SK-N-SH (cell line): ENCODE data around the gene EML3. TPM values are rescaled to one million over a fixed set of nuclear protein-coding genes. Genes with fewer than 3 reads are reported as not detected.

ENCODE experiments used
- CTCF ChIA-PET: fragments of 300-600, 350-600 bp; formaldehyde crosslinking; extraction: SDS; loops from one replicate; lab custom pipeline; 2021; lab: Yijun Ruan, JAX
- POLR2A ChIA-PET: fragments of 350-600 bp; sonication (Branson Sonifier 250); formaldehyde crosslinking; extraction: SDS; loops from one replicate; lab custom pipeline; 2020; ENCODE audit warnings: antibody characterized with exemption, inconsistent platforms; lab: Yijun Ruan, JAX
- DNase-seq: peaks from one replicate; pipeline ENCODE4 v3.0.0; 2012
- H2AFZ ChIP-seq: fragments of 200-600 bp; sonication (generic); 2 replicates; pipeline ENCODE4 v1.8.1; 2016; ENCODE audit warnings: antibody characterized with exemption, mild to moderate bottlenecking, low read depth
- H3F3A ChIP-seq: fragments of 200-600 bp; sonication (generic); replicated peaks from 2 replicates; pipeline ENCODE3; 2016; ENCODE audit warnings: antibody characterized with exemption, mild to moderate bottlenecking; ENCODE audit not compliant: insufficient read depth
- H3K27ac ChIP-seq, 2 experiments: fragments of 200-500 bp in 1 of 2; fragments of 200-600 bp in 1 of 2; sonication (Bioruptor generic) in 1 of 2; sonication (generic), shearing (Covaris generic) in 1 of 2; 2 replicates each; pipeline versions ENCODE4 v1.5.1 to v1.6.1; 2014 to 2016; ENCODE audit warnings: low read depth in 2 of 2, inconsistent platforms in 1 of 2, low read length in 1 of 2, mild to moderate bottlenecking in 1 of 2, mixed read lengths in 1 of 2
- H3K27me3 ChIP-seq: fragments of 200-600 bp; sonication (generic), shearing (Covaris generic); 2 replicates; pipeline ENCODE4 v1.6.1; 2016; ENCODE audit warnings: mixed run types; ENCODE audit not compliant: insufficient read depth
- H3K36me3 ChIP-seq, 2 experiments: fragments of 200-500 bp in 1 of 2; fragments of 200-600 bp in 1 of 2; sonication (Bioruptor generic) in 1 of 2; sonication (generic) in 1 of 2; replicated peaks in 1 of 2; 2 replicates each; pipeline versions ENCODE3 to v1.5.1; 2014 to 2016; ENCODE audit warnings: low read length in 1 of 2, mild to moderate bottlenecking in 1 of 2; ENCODE audit not compliant: insufficient read depth in 2 of 2, control insufficient read depth in 1 of 2
- H3K4me1 ChIP-seq, 2 experiments: fragments of 200-500 bp in 1 of 2; fragments of 200-600 bp in 1 of 2; sonication (Bioruptor generic) in 1 of 2; sonication (generic), shearing (Covaris generic) in 1 of 2; 2 replicates each; pipeline versions ENCODE4 v1.5.1 to v1.6.1; 2014 to 2016; ENCODE audit warnings: low read depth in 1 of 2, low read length in 1 of 2, mixed run types in 1 of 2; ENCODE audit not compliant: insufficient read depth in 2 of 2, control insufficient read depth in 1 of 2
- H3K4me2 ChIP-seq: fragments of 200-600 bp; sonication (generic), shearing (Covaris generic); 2 replicates; pipeline ENCODE4 v1.6.1; 2017; ENCODE audit warnings: mixed run types
- H3K4me3 ChIP-seq, 2 experiments: fragments of 200-500 bp in 1 of 2; fragments of 200-600 bp in 1 of 2; sonication (Bioruptor generic) in 1 of 2; sonication (generic), shearing (Covaris generic) in 1 of 2; 2 replicates each; pipeline versions ENCODE4 v1.5.1 to v1.8.1; 2014 to 2016; ENCODE audit warnings: low read depth in 2 of 2, inconsistent platforms in 1 of 2, low read length in 1 of 2, mild to moderate bottlenecking in 1 of 2, mixed read lengths in 1 of 2, moderate library complexity in 1 of 2
- H3K79me2 ChIP-seq: fragments of 200-600 bp; sonication (generic); 2 replicates; pipeline ENCODE4 v1.8.1; 2017; ENCODE audit warnings: mild to moderate bottlenecking; ENCODE audit not compliant: insufficient read depth
- H3K9ac ChIP-seq: fragments of 200-600 bp; sonication (generic); 2 replicates; pipeline ENCODE4 v1.6.1; 2017; ENCODE audit warnings: mixed run types
- H3K9me2 ChIP-seq: fragments of 200-600 bp; sonication (generic); 2 replicates; pipeline ENCODE4 v1.6.1; 2017; ENCODE audit warnings: mixed run types
- H3K9me3 ChIP-seq: fragments of 200-600 bp; sonication (generic); 2 replicates; pipeline ENCODE4 v1.6.1; 2017; ENCODE audit warnings: mixed run types, mild to moderate bottlenecking, moderate library complexity
- H4K20me1 ChIP-seq: fragments of 200-600 bp; sonication (generic); 2 replicates; pipeline ENCODE4 v1.6.1; 2017; ENCODE audit warnings: mild to moderate bottlenecking, mixed run types; ENCODE audit not compliant: insufficient read depth
- EZH2phosphoT487 ChIP-seq: fragments of 200-600 bp; sonication (generic); IDR thresholded peaks from 2 replicates; pipeline ENCODE4 v1.6.1; 2017; ENCODE audit warnings: low read depth, mixed run types, mild to moderate bottlenecking, antibody characterized with exemption, moderate library complexity, borderline replicate concordance
- FOXM1 ChIP-seq: IDR thresholded peaks from 2 replicates; pipeline ENCODE4 v1.4.0; 2012; ENCODE audit warnings: low read depth, mild to moderate bottlenecking
- GABPA ChIP-seq: IDR thresholded peaks from 2 replicates; pipeline ENCODE4 v1.4.0; 2012; ENCODE audit warnings: low read depth, mild to moderate bottlenecking
- GATA2 ChIP-seq: sonication (generic); formaldehyde crosslinking; IDR thresholded peaks from 2 replicates; pipeline ENCODE4 v1.5.0; 2020; ENCODE audit warnings: mild to moderate bottlenecking, missing genetic modification reagents
- IRF3 ChIP-seq: fragments of 150-350 bp; IDR thresholded peaks from 2 replicates; pipeline ENCODE4 v1.6.1; 2016; ENCODE audit warnings: mild to moderate bottlenecking, low read depth, low read length
- JUND ChIP-seq: IDR thresholded peaks from 2 replicates; pipeline ENCODE4 v1.4.0; 2012
- NFIC ChIP-seq: IDR thresholded peaks from 2 replicates; pipeline ENCODE4 v1.4.0; 2012; ENCODE audit warnings: borderline replicate concordance
- NRF1 ChIP-seq: IDR thresholded peaks from 2 replicates; pipeline ENCODE4 v1.6.1; 2012; ENCODE audit warnings: low read depth, mild to moderate bottlenecking, low read length
- RAD21 ChIP-seq: IDR thresholded peaks from 2 replicates; pipeline ENCODE4 v1.6.1; 2012; ENCODE audit warnings: mild to moderate bottlenecking, low read length
- RFX5 ChIP-seq: IDR thresholded peaks from 2 replicates; pipeline ENCODE4 v1.6.1; 2012; ENCODE audit warnings: mild to moderate bottlenecking, improper control_type of control experiment, low read length
- RXRA ChIP-seq: IDR thresholded peaks from 2 replicates; pipeline ENCODE4 v1.4.0; 2012; ENCODE audit warnings: low read depth, mild to moderate bottlenecking, borderline replicate concordance
- SMC3 ChIP-seq: IDR thresholded peaks from 2 replicates; pipeline ENCODE4 v1.6.1; 2012; ENCODE audit warnings: low read depth, low read length, improper control_type of control experiment
- TCF12 ChIP-seq: IDR thresholded peaks from 2 replicates; pipeline ENCODE4 v1.4.0; 2012
- YY1 ChIP-seq: IDR thresholded peaks from 2 replicates; pipeline ENCODE4 v1.4.0; 2012; ENCODE audit warnings: low read depth, mild to moderate bottlenecking
- WGBS: methylation state at CpG from one replicate; pipeline ENCODE4 v1.1.6; 2017; ENCODE audit warnings: low lambda C conversion rate; 5-methylcytosine and 5-hydroxymethylcytosine counted together
- polyA plus RNA-seq, 3 experiments: library from polyadenylated mRNA; depleted of rRNA; stranded (reverse); fragments of >200 nt; gene quantifications; 2 replicates each; pipeline ENCODE4 v1.2.3, GENCODE V29; 2012
- TF ChIP-seq, protein P1 (sequence below): fragments of 150-350 bp; IDR thresholded peaks from 2 replicates; pipeline ENCODE4 v1.6.1; 2017; ENCODE audit warnings: antibody characterized with exemption, low read length, low read depth, borderline replicate concordance
- TF ChIP-seq, protein P2 (sequence below): fragments of 200-600 bp; sonication (generic); IDR thresholded peaks from 2 replicates; pipeline ENCODE4 v1.6.1; 2017; ENCODE audit warnings: antibody characterized with exemption, mild to moderate bottlenecking, moderate library complexity
- TF ChIP-seq, protein P3 (sequence below): IDR thresholded peaks from 2 replicates; pipeline ENCODE4; 2012
- TF ChIP-seq, protein P4 (sequence below): IDR thresholded peaks from 2 replicates; pipeline ENCODE4 v1.6.1; 2012; ENCODE audit warnings: mild to moderate bottlenecking, low read depth, low read length, moderate library complexity

EML3 gene
- polyA plus RNA-seq, 1 of the 3 experiments (the other 2 are of a cell fraction), result 43.0 TPM

- Histone ChIP-seq H3K27me3 (no peaks in the 10 kb centered on the region), H3K9me3 (no peaks in the 10 kb centered on the region), H3K9me2 (no peaks in the 10 kb centered on the region)
- POLR2A ChIA-PET, result interaction anchor here (7.3 kb wide), 1 partner anchor 15 kb away, joined by 52 read pairs; the partner anchor contains the start of genes C11orf98 and CSKMT
- TF ChIP-seq GABPA (no peak), NRF1 (no peak), IRF3 (no peak), RAD21 (no peak), YY1 (no peak), RXRA (no peak), RFX5 (no peak), JUND (no peak), FOXM1 (no peak), NFIC (no peak), EZH2phosphoT487 (no peak), GATA2 (no peak), TCF12 (no peak), SMC3 (no peak)
- TF ChIP-seq, protein P1, sequence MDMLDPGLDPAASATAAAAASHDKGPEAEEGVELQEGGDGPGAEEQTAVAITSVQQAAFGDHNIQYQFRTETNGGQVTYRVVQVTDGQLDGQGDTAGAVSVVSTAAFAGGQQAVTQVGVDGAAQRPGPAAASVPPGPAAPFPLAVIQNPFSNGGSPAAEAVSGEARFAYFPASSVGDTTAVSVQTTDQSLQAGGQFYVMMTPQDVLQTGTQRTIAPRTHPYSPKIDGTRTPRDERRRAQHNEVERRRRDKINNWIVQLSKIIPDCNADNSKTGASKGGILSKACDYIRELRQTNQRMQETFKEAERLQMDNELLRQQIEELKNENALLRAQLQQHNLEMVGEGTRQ, result no peak
- TF ChIP-seq, protein P2, sequence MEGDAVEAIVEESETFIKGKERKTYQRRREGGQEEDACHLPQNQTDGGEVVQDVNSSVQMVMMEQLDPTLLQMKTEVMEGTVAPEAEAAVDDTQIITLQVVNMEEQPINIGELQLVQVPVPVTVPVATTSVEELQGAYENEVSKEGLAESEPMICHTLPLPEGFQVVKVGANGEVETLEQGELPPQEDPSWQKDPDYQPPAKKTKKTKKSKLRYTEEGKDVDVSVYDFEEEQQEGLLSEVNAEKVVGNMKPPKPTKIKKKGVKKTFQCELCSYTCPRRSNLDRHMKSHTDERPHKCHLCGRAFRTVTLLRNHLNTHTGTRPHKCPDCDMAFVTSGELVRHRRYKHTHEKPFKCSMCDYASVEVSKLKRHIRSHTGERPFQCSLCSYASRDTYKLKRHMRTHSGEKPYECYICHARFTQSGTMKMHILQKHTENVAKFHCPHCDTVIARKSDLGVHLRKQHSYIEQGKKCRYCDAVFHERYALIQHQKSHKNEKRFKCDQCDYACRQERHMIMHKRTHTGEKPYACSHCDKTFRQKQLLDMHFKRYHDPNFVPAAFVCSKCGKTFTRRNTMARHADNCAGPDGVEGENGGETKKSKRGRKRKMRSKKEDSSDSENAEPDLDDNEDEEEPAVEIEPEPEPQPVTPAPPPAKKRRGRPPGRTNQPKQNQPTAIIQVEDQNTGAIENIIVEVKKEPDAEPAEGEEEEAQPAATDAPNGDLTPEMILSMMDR, result no peak
- TF ChIP-seq, protein P3, sequence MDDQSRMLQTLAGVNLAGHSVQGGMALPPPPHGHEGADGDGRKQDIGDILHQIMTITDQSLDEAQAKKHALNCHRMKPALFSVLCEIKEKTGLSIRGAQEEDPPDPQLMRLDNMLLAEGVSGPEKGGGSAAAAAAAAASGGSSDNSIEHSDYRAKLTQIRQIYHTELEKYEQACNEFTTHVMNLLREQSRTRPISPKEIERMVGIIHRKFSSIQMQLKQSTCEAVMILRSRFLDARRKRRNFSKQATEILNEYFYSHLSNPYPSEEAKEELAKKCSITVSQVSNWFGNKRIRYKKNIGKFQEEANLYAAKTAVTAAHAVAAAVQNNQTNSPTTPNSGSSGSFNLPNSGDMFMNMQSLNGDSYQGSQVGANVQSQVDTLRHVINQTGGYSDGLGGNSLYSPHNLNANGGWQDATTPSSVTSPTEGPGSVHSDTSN, result no peak
- TF ChIP-seq, protein P4, sequence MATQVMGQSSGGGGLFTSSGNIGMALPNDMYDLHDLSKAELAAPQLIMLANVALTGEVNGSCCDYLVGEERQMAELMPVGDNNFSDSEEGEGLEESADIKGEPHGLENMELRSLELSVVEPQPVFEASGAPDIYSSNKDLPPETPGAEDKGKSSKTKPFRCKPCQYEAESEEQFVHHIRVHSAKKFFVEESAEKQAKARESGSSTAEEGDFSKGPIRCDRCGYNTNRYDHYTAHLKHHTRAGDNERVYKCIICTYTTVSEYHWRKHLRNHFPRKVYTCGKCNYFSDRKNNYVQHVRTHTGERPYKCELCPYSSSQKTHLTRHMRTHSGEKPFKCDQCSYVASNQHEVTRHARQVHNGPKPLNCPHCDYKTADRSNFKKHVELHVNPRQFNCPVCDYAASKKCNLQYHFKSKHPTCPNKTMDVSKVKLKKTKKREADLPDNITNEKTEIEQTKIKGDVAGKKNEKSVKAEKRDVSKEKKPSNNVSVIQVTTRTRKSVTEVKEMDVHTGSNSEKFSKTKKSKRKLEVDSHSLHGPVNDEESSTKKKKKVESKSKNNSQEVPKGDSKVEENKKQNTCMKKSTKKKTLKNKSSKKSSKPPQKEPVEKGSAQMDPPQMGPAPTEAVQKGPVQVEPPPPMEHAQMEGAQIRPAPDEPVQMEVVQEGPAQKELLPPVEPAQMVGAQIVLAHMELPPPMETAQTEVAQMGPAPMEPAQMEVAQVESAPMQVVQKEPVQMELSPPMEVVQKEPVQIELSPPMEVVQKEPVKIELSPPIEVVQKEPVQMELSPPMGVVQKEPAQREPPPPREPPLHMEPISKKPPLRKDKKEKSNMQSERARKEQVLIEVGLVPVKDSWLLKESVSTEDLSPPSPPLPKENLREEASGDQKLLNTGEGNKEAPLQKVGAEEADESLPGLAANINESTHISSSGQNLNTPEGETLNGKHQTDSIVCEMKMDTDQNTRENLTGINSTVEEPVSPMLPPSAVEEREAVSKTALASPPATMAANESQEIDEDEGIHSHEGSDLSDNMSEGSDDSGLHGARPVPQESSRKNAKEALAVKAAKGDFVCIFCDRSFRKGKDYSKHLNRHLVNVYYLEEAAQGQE, result no peak
- TF ChIP-seq, all 33 proteins: peak for 0
- H3K27ac ChIP-seq, result no peak overlapping the region
- H2AFZ ChIP-seq, result no peak overlapping the region
- H3K79me2 ChIP-seq, result peaks cover 49% of the 10 kb centered on the region
- H3K4me1 ChIP-seq, result peaks cover 7 to 13% of the 10 kb centered on the region in 2 experiments; a peak in 2 of 4 replicates
- H3K9ac ChIP-seq, result no peak overlapping the region
- no peak for DNase-seq
- peaks cover 5% of the 10 kb centered on the region for H3F3A ChIP-seq
- no peak overlapping the region for H3K4me3 ChIP-seq
- peaks cover 7 to 16% of the 10 kb centered on the region in 2 experiments for H3K36me3 ChIP-seq
- WGBS, result 97% methylated on average over 10 of the region's 11 CpGs
- H4K20me1 ChIP-seq, result 0 out of 2 replicates have a peak, but pooled peaks cover 5% of the 10 kb centered on the region
- CTCF ChIA-PET, result interaction anchor here (0.8 to 2.4 kb wide), 2 partner anchors 55 to 58 kb away, joined by 4 to 10 read pairs; partner anchors contain the start of gene TUT1
- no peak overlapping the region for H3K4me2 ChIP-seq
Measured at GRCh38 chr11:62649486-62649885, 36.9 kb upstream of the EML3 start.
